ENCODE data around the gene TMEM114. TPM values are rescaled to one million over a fixed set of nuclear protein-coding genes. Genes with fewer than 3 reads are reported as not detected.

Gene TMEM114
- total RNA-seq, 1 donor from 2014 or later = not detected

Other genes starting within 250 kb of the TMEM114 start
- 34.9 and 39.0 TPM in 2 replicates for gene METTL22, start 31.2 kb upstream of the TMEM114 start, total RNA-seq
- gene ABAT, start 84.1 kb upstream of the TMEM114 start, total RNA-seq = 22.5 and 24.2 TPM in 2 replicates
- gene TMEM186, start 207.1 kb upstream of the TMEM114 start, total RNA-seq = 15.6 and 15.9 TPM in 2 replicates
- 62.5 and 67.6 TPM in 2 replicates for gene PMM2, start 207.3 kb upstream of the TMEM114 start, total RNA-seq